ENCODE results near the gene UBE2Q2. TPM values are rescaled to one million over a fixed set of nuclear protein-coding genes. Genes with fewer than 3 reads are reported as not detected.

The UBE2Q2 gene
- total RNA-seq, 3 donors from 2014 or later (not counting 1 experiment from before 2014, with no cell fraction given) = 39.5 to 64.6 (median 63.9) TPM

DNA sequence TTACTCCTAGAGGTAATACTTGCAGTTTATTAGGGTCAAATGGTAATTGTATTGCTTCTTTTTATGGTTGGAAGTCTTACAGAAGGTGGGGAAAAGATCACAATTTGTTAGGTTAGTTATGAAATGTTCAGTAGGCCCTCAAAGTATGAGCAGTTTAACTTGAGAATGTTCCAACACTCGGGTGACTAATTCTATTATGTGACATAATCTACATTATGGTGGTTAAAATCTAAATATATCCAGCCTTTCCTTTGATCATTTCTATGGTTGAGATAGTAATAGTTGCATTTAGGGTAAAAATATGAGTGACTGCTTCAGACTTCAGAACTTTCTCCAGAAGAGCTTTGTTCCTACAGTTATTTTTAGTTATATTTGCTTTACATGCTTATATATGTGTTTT is 40.8 kb downstream of the UBE2Q2 start:
- no peaks in the 10 kb centered on the region for H3K4me1 ChIP-seq (ENCODE audit: control insufficient read depth, insufficient read depth, low read length)
- WGBS (ENCODE audit: insufficient coverage) = no CpG with 5 or more reads among the region's 1 CpG
- H3K27me3 ChIP-seq (ENCODE audit: control insufficient read depth, insufficient read depth, low read length) = no peaks in the 10 kb centered on the region
- no peaks in the 10 kb centered on the region for H3K27me3 Mint-ChIP-seq (ENCODE audit: low read depth in 2 of 2)
- no peak overlapping the region for H3K27ac ChIP-seq (ENCODE audit: low read length)
- TF ChIP-seq, protein P1, sequence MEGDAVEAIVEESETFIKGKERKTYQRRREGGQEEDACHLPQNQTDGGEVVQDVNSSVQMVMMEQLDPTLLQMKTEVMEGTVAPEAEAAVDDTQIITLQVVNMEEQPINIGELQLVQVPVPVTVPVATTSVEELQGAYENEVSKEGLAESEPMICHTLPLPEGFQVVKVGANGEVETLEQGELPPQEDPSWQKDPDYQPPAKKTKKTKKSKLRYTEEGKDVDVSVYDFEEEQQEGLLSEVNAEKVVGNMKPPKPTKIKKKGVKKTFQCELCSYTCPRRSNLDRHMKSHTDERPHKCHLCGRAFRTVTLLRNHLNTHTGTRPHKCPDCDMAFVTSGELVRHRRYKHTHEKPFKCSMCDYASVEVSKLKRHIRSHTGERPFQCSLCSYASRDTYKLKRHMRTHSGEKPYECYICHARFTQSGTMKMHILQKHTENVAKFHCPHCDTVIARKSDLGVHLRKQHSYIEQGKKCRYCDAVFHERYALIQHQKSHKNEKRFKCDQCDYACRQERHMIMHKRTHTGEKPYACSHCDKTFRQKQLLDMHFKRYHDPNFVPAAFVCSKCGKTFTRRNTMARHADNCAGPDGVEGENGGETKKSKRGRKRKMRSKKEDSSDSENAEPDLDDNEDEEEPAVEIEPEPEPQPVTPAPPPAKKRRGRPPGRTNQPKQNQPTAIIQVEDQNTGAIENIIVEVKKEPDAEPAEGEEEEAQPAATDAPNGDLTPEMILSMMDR (IDR thresholded peaks at IDR 0.05) = no peak
- H3K36me3 Mint-ChIP-seq = peaks cover 7% of the 10 kb centered on the region
- peaks cover 5 to 12% of the 10 kb centered on the region in 2 donors for H3K4me1 Mint-ChIP-seq
- H3K27ac Mint-ChIP-seq = no peak overlapping the region
- DNase-seq (no peak), ATAC-seq (no peak)
- no peaks in the 10 kb centered on the region for H3K9me3 Mint-ChIP-seq
- intact Hi-C loops (cut with micrococcal nuclease) = no loop called here
- H3K4me3 Mint-ChIP-seq = no peak overlapping the region
- no peak overlapping the region for H3K4me3 ChIP-seq (ENCODE audit: low read length)
- peaks cover 36% of the 10 kb centered on the region for H3K36me3 ChIP-seq (ENCODE audit: control insufficient read depth, insufficient read depth, low read length)
- no peaks in the 10 kb centered on the region for H3K9me3 ChIP-seq (ENCODE audit: control insufficient read depth, insufficient read depth, low read length)

DNA sequence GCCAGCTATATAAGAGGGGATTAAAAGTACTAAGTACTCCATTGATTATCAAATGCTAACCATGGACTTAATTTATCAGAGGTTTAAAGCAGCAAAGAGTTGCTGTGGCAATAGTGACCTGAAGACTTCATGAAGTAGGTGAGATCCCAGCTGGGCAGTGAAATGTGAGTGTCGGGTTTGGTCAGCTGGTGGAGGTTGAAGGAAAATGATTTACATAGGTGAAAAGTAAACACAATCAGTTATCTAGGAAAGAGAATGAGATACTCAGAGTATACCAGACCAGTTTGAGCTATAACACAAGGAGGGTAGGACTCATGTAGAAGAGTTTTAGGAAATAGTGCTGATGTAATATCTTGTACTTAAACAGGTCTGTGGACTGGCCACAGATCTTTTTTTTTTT is 43.9 kb downstream of the UBE2Q2 start:
- Mint-ChIP-seq H3K4me3 (no peak overlapping the region), H3K36me3 (no peaks in the 10 kb centered on the region), H3K27me3 (ENCODE audit: low read depth in 2 of 2) (no peaks in the 10 kb centered on the region), H3K9me3 (no peaks in the 10 kb centered on the region), H3K27ac (no peak overlapping the region), H3K4me1 (peaks cover 2 to 11% of the 10 kb centered on the region in 2 donors)
- no peak overlapping the region for H3K4me3 ChIP-seq (ENCODE audit: low read length)
- ATAC-seq (no peak), DNase-seq (no peak)
- H3K27me3 ChIP-seq (ENCODE audit: control insufficient read depth, insufficient read depth, low read length) = no peaks in the 10 kb centered on the region
- TF ChIP-seq, protein P1 (IDR thresholded peaks at IDR 0.05) = no peak
- H3K9me3 ChIP-seq (ENCODE audit: control insufficient read depth, insufficient read depth, low read length) = no peaks in the 10 kb centered on the region
- H3K4me1 ChIP-seq (ENCODE audit: control insufficient read depth, insufficient read depth, low read length) = no peaks in the 10 kb centered on the region
- peaks cover 30% of the 10 kb centered on the region for H3K36me3 ChIP-seq (ENCODE audit: control insufficient read depth, insufficient read depth, low read length)
- intact Hi-C loops (cut with micrococcal nuclease) = no loop called here
- no peak overlapping the region for H3K27ac ChIP-seq (ENCODE audit: low read length)
- whole genome bisulfite sequencing (ENCODE audit: insufficient coverage) = 100% methylated on average over 1 of the region's 1 CpG

DNA sequence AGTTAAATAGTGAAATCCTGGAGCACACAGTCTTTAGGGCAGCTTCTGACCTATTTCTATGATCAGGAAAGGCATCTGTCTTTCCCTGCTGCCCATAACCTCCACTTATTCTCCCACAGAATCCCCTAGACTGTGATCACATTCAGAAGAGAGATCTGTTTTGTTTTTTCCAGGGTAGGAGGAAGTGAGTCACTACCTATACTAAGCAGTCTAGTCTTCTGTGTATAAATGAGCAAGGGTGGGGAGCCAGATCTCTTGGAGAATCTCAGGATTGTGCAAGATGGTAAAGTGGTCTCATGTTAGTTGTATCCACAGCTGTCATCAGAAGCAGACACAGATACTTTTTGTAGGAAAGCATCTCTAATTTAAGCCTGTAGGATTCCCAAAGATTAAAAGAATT is 48.6 kb downstream of the UBE2Q2 start:
- no peak overlapping the region for H3K4me3 ChIP-seq (ENCODE audit: low read length)
- H3K27me3 ChIP-seq (ENCODE audit: control insufficient read depth, insufficient read depth, low read length) = no peaks in the 10 kb centered on the region
- peaks cover 24% of the 10 kb centered on the region for H3K36me3 ChIP-seq (ENCODE audit: control insufficient read depth, insufficient read depth, low read length)
- no peaks in the 10 kb centered on the region for H3K36me3 Mint-ChIP-seq
- DNase-seq (no peak), ATAC-seq (no peak)
- no peaks in the 10 kb centered on the region for H3K9me3 Mint-ChIP-seq
- TF ChIP-seq, protein P1 (IDR thresholded peaks at IDR 0.05) = no peak
- no peaks in the 10 kb centered on the region for H3K4me1 ChIP-seq (ENCODE audit: control insufficient read depth, insufficient read depth, low read length)
- no peak overlapping the region for H3K27ac ChIP-seq (ENCODE audit: low read length)
- no peaks in the 10 kb centered on the region for H3K27me3 Mint-ChIP-seq (ENCODE audit: low read depth in 2 of 2)
- H3K9me3 ChIP-seq (ENCODE audit: control insufficient read depth, insufficient read depth, low read length) = no peaks in the 10 kb centered on the region
- intact Hi-C loops (cut with micrococcal nuclease) = no loop called here
- no peak overlapping the region for H3K27ac Mint-ChIP-seq
- H3K4me1 Mint-ChIP-seq = peaks cover 0 to 10% of the 10 kb centered on the region in 2 donors
- H3K4me3 Mint-ChIP-seq = no peak overlapping the region

DNA sequence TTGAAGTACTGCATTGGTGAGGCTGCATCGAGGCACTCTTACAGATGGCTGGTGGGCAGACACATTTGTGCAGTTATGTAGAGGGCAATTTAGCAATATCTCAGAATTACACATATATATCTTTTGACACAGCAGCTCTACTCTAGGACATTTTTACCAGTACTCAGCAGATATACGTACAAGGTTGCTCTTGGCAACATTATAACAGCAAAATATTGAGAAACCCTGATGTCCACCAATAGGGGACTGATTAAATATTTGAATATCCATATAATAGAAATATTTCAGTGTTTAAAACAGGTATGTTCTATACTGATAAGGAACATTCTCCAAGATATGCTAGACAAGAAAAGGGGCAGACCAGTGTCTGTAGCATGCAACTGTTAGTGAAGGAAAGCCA is 52.5 kb downstream of the UBE2Q2 start:
- TF ChIP-seq, protein P1 (IDR thresholded peaks at IDR 0.05) = no peak
- WGBS (ENCODE audit: insufficient coverage) = 83% methylated on average over 1 of the region's 2 CpGs

More for the DNA sequence above, 52.5 kb downstream of the UBE2Q2 start:
- Histone ChIP-seq H3K36me3 (ENCODE audit: control insufficient read depth, insufficient read depth, low read length) (peaks cover 28% of the 10 kb centered on the region), H3K27me3 (ENCODE audit: control insufficient read depth, insufficient read depth, low read length) (no peaks in the 10 kb centered on the region), H3K4me1 (ENCODE audit: control insufficient read depth, insufficient read depth, low read length) (no peaks in the 10 kb centered on the region), H3K9me3 (ENCODE audit: control insufficient read depth, insufficient read depth, low read length) (no peaks in the 10 kb centered on the region), H3K27ac (ENCODE audit: low read length) (no peak overlapping the region), H3K4me3 (ENCODE audit: low read length) (no peak overlapping the region)
- Mint-ChIP-seq H3K36me3 (peaks cover 6% of the 10 kb centered on the region), H3K4me3 (no peak overlapping the region), H3K27me3 (ENCODE audit: low read depth in 2 of 2) (no peaks in the 10 kb centered on the region), H3K4me1 (no peaks in the 10 kb centered on the region), H3K9me3 (no peaks in the 10 kb centered on the region), H3K27ac (no peak overlapping the region)
- intact Hi-C loops (cut with micrococcal nuclease) = no loop called here
- DNase-seq = no peak
- no peak for ATAC-seq

All from natural killer cell (primary cell).